ENCODE results near the gene MRLN. TPM values are rescaled to one million over a fixed set of nuclear protein-coding genes. Genes with fewer than 3 reads are reported as not detected.

MRLN gene
- total RNA-seq, 1 donor from 2014 or later: not detected

- Mint-ChIP-seq H3K27me3 (ENCODE audit: low read depth, unreplicated experiment) (no peaks in the 10 kb centered on the region), H3K4me3 (ENCODE audit: unreplicated experiment) (no peak overlapping the region), H3K27ac (ENCODE audit: unreplicated experiment) (no peak overlapping the region), H3K4me1 (ENCODE audit: low read depth, unreplicated experiment) (no peaks in the 10 kb centered on the region), H3K36me3 (ENCODE audit: low read depth, unreplicated experiment) (no peaks in the 10 kb centered on the region), H3K9me3 (ENCODE audit: unreplicated experiment) (peaks cover 11% of the 10 kb centered on the region)
- Histone ChIP-seq H3K9ac (ENCODE audit: low read length) (no peak overlapping the region), H3K4me3 (ENCODE audit: insufficient read depth, low read depth, low read length) (no peak overlapping the region), H4K20me1 (ENCODE audit: insufficient read depth, low read length) (no peaks in the 10 kb centered on the region), H3K27ac (ENCODE audit: low read depth, low read length) (no peak overlapping the region), H2AFZ (ENCODE audit: low read depth, low read length) (no peak overlapping the region), H3K4me1 (ENCODE audit: insufficient read depth, low read length) (no peaks in the 10 kb centered on the region), H3K9me3 (ENCODE audit: insufficient read depth, low read depth, low read length) (no peaks in the 10 kb centered on the region), H3K79me2 (ENCODE audit: insufficient read depth, low read length) (no peaks in the 10 kb centered on the region), H3K27me3 (ENCODE audit: insufficient read depth, low read length) (no peaks in the 10 kb centered on the region), H3K4me2 (ENCODE audit: low read length) (no peak overlapping the region), H3K36me3 (ENCODE audit: insufficient read depth, low read length) (no peaks in the 10 kb centered on the region)
- TF ChIP-seq CTCF (IDR thresholded peaks at IDR 0.05; ENCODE audit: insufficient read depth, low read depth, low read length) (no peak), EZH2 (IDR thresholded peaks at IDR 0.05; ENCODE audit: insufficient read depth, low read length) (no peak)
- no peak for DNase-seq (ENCODE audit: low read depth)
- FAIRE-seq: no peak
These were observed 18.0 kb upstream of the MRLN start for GRCh38 chr10:59771162-59771807.

DNA sequence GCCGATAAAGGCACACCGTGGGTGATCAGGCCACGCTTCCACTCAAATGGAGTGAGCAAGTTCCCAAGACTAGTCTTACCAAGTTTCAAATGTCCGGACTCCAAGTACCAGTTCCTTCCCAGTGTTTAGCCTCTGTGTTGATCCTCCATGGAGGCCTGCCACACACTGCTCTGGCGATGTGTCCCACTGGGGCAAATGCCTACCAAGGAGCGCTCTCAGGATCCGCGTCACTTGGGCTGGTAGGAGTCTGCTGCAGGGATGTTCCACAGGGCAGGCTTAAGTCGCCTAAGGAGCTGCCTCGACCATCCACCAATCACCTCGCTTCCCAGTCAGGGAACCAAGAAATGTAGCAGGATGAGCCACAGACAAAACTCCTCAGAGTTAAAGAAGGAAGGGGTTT, 17.4 kb upstream of the MRLN start:
- no peak for DNase-seq (ENCODE audit: low read depth)
- Histone ChIP-seq H3K27ac (ENCODE audit: low read depth, low read length) (no peak overlapping the region), H3K36me3 (ENCODE audit: insufficient read depth, low read length) (no peaks in the 10 kb centered on the region), H3K79me2 (ENCODE audit: insufficient read depth, low read length) (no peaks in the 10 kb centered on the region), H4K20me1 (ENCODE audit: insufficient read depth, low read length) (no peaks in the 10 kb centered on the region), H2AFZ (ENCODE audit: low read depth, low read length) (no peak overlapping the region), H3K27me3 (ENCODE audit: insufficient read depth, low read length) (no peaks in the 10 kb centered on the region), H3K9ac (ENCODE audit: low read length) (no peak overlapping the region), H3K9me3 (ENCODE audit: insufficient read depth, low read depth, low read length) (no peaks in the 10 kb centered on the region), H3K4me3 (ENCODE audit: insufficient read depth, low read depth, low read length) (no peak overlapping the region), H3K4me2 (ENCODE audit: low read length) (no peak overlapping the region), H3K4me1 (ENCODE audit: insufficient read depth, low read length) (no peaks in the 10 kb centered on the region)
- no peaks in the 10 kb centered on the region for H3K36me3 Mint-ChIP-seq (ENCODE audit: low read depth, unreplicated experiment)
- H3K9me3 Mint-ChIP-seq (ENCODE audit: unreplicated experiment): peaks cover 11% of the 10 kb centered on the region
- FAIRE-seq: no peak
- no peak overlapping the region for H3K27ac Mint-ChIP-seq (ENCODE audit: unreplicated experiment)
- no peak overlapping the region for H3K4me3 Mint-ChIP-seq (ENCODE audit: unreplicated experiment)
- no peak for TF ChIP-seq CTCF (IDR thresholded peaks at IDR 0.05; ENCODE audit: insufficient read depth, low read depth, low read length)
- TF ChIP-seq EZH2 (IDR thresholded peaks at IDR 0.05; ENCODE audit: insufficient read depth, low read length): no peak
- H3K4me1 Mint-ChIP-seq (ENCODE audit: low read depth, unreplicated experiment): no peaks in the 10 kb centered on the region
- no peaks in the 10 kb centered on the region for H3K27me3 Mint-ChIP-seq (ENCODE audit: low read depth, unreplicated experiment)

DNA sequence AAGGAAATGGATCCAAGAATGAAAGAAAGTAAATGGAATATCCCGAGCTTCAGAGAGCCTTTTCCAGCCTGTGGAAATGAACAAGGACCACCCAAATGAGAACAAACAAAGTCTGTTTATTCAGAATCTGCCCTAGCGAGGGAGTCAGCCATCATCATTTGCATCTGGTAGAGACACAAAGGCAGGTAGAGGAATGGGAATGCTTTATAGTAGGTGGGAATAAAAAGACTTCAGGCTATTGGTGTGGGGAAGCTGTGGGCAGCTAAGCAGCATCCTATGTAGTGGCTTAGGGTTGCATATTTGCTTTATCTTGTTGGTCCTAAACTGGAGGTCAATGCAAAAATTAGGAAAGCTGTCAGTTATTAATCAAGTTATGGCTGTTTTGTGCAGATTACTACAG, 9.2 kb upstream of the MRLN start:
- Histone ChIP-seq H3K36me3 (ENCODE audit: insufficient read depth, low read length) (no peaks in the 10 kb centered on the region), H3K9me3 (ENCODE audit: insufficient read depth, low read depth, low read length) (no peaks in the 10 kb centered on the region), H2AFZ (ENCODE audit: low read depth, low read length) (no peak overlapping the region), H3K4me3 (ENCODE audit: insufficient read depth, low read depth, low read length) (no peak overlapping the region), H3K4me1 (ENCODE audit: insufficient read depth, low read length) (peaks cover 1% of the 10 kb centered on the region), H4K20me1 (ENCODE audit: insufficient read depth, low read length) (no peaks in the 10 kb centered on the region), H3K27ac (ENCODE audit: low read depth, low read length) (no peak overlapping the region), H3K27me3 (ENCODE audit: insufficient read depth, low read length) (no peaks in the 10 kb centered on the region), H3K9ac (ENCODE audit: low read length) (no peak overlapping the region), H3K79me2 (ENCODE audit: insufficient read depth, low read length) (no peaks in the 10 kb centered on the region), H3K4me2 (ENCODE audit: low read length) (no peak overlapping the region)
- FAIRE-seq (no peak), DNase-seq (ENCODE audit: low read depth) (no peak)
- no peaks in the 10 kb centered on the region for H3K9me3 Mint-ChIP-seq (ENCODE audit: unreplicated experiment)
- H3K36me3 Mint-ChIP-seq (ENCODE audit: low read depth, unreplicated experiment): no peaks in the 10 kb centered on the region
- no peaks in the 10 kb centered on the region for H3K27me3 Mint-ChIP-seq (ENCODE audit: low read depth, unreplicated experiment)
- H3K4me1 Mint-ChIP-seq (ENCODE audit: low read depth, unreplicated experiment): no peaks in the 10 kb centered on the region
- no peak overlapping the region for H3K4me3 Mint-ChIP-seq (ENCODE audit: unreplicated experiment)
- no peak overlapping the region for H3K27ac Mint-ChIP-seq (ENCODE audit: unreplicated experiment)
- TF ChIP-seq EZH2 (IDR thresholded peaks at IDR 0.05; ENCODE audit: insufficient read depth, low read length): no peak
- no peak for TF ChIP-seq CTCF (IDR thresholded peaks at IDR 0.05; ENCODE audit: insufficient read depth, low read depth, low read length)
